Measurements from ENCODE around the gene BRSK2. TPM values are rescaled to one million over a fixed set of nuclear protein-coding genes. Genes with fewer than 3 reads are reported as not detected.

BRSK2 gene
- total RNA-seq, 1 donor from 2014 or later, result 0.11 TPM

- ChIA-PET POLR2A (no interaction called here), CTCF (no interaction called here)
- Mint-ChIP-seq H3K27me3 (no peaks in the 10 kb centered on the region), H3K9me3 (no peaks in the 10 kb centered on the region), H3K4me3 (no peak overlapping the region), H3K4me1 (peaks cover 2% of the 10 kb centered on the region), H3K36me3 (ENCODE audit: low read depth) (no peaks in the 10 kb centered on the region), H3K27ac (no peak overlapping the region)
- no peak for TF ChIP-seq CTCF (IDR thresholded peaks at IDR 0.05)
- DNase-seq (no peak), ATAC-seq (ENCODE audit: low read depth) (no peak)
- intact Hi-C loops (cut with micrococcal nuclease), result loop anchor here (1.0 kb wide), 1 partner anchor 116 kb away; no protein-coding TSS in a partner anchor
Measured at GRCh38 chr11:1457856-1458255, 68.1 kb downstream of the BRSK2 start.

DNA sequence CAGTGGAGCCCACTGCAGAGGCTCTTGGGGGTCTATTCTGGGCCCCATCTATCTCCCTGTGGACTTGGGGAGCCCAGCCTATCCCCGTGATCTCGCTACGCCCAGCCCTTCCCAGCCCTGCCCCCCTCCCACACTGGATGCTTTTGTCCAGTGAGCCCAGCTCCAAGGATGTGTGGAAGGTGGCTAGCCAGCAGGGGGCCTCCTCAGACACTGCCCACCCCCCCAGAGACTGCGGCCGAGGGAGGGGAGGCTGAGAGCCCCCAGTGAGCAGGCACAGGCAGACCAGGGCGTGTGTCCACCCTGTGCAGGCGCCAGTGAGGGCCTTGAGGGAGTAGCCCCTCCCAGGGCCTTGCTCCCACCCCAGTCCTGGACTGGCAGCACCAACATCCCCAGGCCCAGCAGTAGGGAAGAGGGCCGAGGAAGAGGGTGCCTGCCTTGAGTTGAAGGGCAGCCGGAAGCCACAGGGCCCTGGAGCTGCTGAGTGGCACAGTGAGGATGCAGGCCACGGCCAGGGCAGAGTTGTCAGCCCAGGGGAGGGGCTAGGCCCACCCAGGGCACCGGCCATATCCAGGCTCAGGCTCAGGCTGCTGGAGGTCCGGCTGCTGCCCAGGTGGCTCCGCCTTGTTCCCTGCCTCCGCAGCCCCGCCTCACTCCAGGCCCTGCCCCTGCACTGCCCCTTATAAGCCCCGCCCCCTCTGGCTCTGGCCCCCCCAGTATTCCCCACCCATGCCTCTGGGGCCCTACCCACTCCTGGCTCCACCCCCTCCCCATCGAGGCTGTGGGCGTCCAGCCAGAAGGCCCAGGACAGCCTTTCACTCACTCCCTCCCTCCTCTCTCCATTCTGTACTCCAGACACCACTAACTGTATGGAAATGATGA, 68.8 kb downstream of the BRSK2 start:
- no peak overlapping the region for H3K27ac Mint-ChIP-seq
- ChIA-PET POLR2A (no interaction called here), CTCF (no interaction called here)
- DNase-seq (no peak), ATAC-seq (ENCODE audit: low read depth) (no peak)
- H3K27me3 Mint-ChIP-seq, result no peaks in the 10 kb centered on the region
- H3K4me3 Mint-ChIP-seq, result no peak overlapping the region
- H3K4me1 Mint-ChIP-seq, result no peaks in the 10 kb centered on the region
- no peaks in the 10 kb centered on the region for H3K36me3 Mint-ChIP-seq (ENCODE audit: low read depth)
- TF ChIP-seq CTCF (IDR thresholded peaks at IDR 0.05), result no peak
- H3K9me3 Mint-ChIP-seq, result no peaks in the 10 kb centered on the region
- intact Hi-C loops (cut with micrococcal nuclease), result loop anchor here (1.0 kb wide), 1 partner anchor 116 kb away; no protein-coding TSS in a partner anchor

DNA sequence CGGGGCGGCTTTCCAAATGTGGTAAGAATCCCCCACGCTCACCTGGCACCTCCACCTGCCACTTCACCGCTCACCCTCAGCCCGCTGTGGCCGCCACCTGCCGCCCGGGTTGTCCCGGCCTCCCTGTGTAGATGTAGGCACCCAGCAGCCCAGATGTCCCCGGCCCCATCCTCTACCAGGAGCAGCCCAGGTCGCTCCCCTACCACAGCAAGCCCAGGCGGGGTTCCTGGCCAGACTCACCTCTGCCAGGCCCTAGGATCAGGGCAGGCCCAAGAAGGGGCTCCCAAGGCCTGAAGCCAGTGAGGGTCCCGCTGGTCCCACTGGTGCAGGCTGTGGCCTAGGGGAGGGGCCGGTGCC, 69.5 kb downstream of the BRSK2 start:
- Mint-ChIP-seq H3K27ac (no peak overlapping the region), H3K27me3 (no peaks in the 10 kb centered on the region), H3K4me3 (no peak overlapping the region), H3K36me3 (ENCODE audit: low read depth) (no peaks in the 10 kb centered on the region), H3K4me1 (no peaks in the 10 kb centered on the region), H3K9me3 (no peaks in the 10 kb centered on the region)
- CTCF ChIA-PET, result no interaction called here
- DNase-seq, result no peak
- TF ChIP-seq CTCF (IDR thresholded peaks at IDR 0.05), result no peak
- intact Hi-C loops (cut with micrococcal nuclease), result no loop called here
- no peak for ATAC-seq (ENCODE audit: low read depth)
- POLR2A ChIA-PET, result no interaction called here

- Mint-ChIP-seq H3K36me3 (ENCODE audit: low read depth) (no peaks in the 10 kb centered on the region), H3K4me3 (no peak overlapping the region), H3K27ac (no peak overlapping the region), H3K27me3 (no peaks in the 10 kb centered on the region), H3K9me3 (no peaks in the 10 kb centered on the region), H3K4me1 (no peaks in the 10 kb centered on the region)
- ChIA-PET CTCF (no interaction called here), POLR2A (no interaction called here)
- DNase-seq (no peak), ATAC-seq (ENCODE audit: low read depth) (no peak)
- TF ChIP-seq CTCF (IDR thresholded peaks at IDR 0.05), result no peak
- intact Hi-C loops (cut with micrococcal nuclease), result no loop called here
Measured at GRCh38 chr11:1459764-1460395, 70.1 kb downstream of the BRSK2 start.

DNA sequence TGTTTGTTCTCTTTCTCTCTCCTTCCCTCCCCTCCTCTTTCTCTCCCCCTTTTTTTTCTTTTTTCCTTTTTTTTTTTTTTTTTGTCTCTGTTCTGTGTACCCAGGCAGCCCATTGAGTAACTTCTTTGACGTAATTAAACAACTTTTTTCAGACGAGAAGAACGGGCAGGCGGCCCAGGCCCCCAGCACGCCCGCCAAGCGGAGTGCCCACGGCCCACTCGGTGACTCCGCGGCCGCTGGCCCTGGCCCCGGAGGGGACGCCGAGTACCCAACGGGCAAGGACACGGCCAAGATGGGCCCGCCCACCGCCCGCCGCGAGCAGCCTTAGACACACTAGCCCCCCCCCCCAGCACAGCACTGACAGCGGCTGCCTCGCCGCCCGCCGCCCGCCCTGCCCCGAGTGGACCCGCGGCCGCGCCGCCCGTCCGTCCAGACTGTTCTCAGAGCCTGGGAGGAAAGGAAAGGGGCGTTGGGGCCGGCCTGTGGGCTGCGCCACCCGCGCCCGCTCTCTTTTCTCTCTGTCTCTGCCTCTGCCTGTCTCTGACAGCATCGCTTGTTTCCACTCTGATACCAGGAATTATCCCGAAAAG, 70.8 kb downstream of the BRSK2 start:
- peaks cover 2% of the 10 kb centered on the region for H3K36me3 Mint-ChIP-seq (ENCODE audit: low read depth)
- no peak for ATAC-seq (ENCODE audit: low read depth)
- CTCF ChIA-PET, result no interaction called here
- no peak for TF ChIP-seq CTCF (IDR thresholded peaks at IDR 0.05)
- POLR2A ChIA-PET, result no interaction called here
- H3K27me3 Mint-ChIP-seq, result no peaks in the 10 kb centered on the region
- H3K4me3 Mint-ChIP-seq, result no peak overlapping the region
- no peaks in the 10 kb centered on the region for H3K9me3 Mint-ChIP-seq
- H3K27ac Mint-ChIP-seq, result no peak overlapping the region
- no peak for DNase-seq
- intact Hi-C loops (cut with micrococcal nuclease), result no loop called here
- H3K4me1 Mint-ChIP-seq, result no peaks in the 10 kb centered on the region

Measured in activated B cell treated with CpG ODN at 0.5 μM for 24 hours (primary cell).